HG03439 (cell line): ENCODE data around the gene SYT12.
"Not testable (repeated sequence)": the region's sequence is repeated elsewhere in the genome, so short reads cannot be mapped to it uniquely, and the experiment has no call there.

ENCODE experiments used
- ATAC-seq: cut with Tn5 transposase; IDR thresholded peaks from one replicate; pipeline ENCODE4 v1.9.1; 2021; ENCODE audit warnings: mild to moderate bottlenecking, moderate library complexity; ENCODE audit not compliant: unreplicated experiment

Gene SYT12

DNA sequence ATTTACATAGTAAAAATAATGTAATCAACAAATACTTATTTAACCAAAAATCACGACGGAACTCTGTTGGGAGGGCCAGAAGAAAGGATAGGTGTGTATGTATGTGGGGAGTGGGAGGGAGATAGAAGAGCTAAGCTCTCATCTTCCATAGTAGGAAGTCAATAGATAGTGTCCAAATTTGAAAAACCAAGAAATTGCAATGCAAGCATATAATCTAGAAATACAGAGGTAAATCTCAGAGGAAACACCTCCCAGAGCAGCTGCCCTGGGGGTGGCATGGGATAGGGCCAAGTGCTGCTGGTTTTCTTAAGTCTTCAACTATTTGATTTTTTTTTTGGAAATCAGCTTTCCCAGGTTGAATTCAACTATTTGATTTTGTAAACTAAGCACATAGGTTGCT, 30.9 kb upstream of the SYT12 start:
- no peak for ATAC-seq

DNA sequence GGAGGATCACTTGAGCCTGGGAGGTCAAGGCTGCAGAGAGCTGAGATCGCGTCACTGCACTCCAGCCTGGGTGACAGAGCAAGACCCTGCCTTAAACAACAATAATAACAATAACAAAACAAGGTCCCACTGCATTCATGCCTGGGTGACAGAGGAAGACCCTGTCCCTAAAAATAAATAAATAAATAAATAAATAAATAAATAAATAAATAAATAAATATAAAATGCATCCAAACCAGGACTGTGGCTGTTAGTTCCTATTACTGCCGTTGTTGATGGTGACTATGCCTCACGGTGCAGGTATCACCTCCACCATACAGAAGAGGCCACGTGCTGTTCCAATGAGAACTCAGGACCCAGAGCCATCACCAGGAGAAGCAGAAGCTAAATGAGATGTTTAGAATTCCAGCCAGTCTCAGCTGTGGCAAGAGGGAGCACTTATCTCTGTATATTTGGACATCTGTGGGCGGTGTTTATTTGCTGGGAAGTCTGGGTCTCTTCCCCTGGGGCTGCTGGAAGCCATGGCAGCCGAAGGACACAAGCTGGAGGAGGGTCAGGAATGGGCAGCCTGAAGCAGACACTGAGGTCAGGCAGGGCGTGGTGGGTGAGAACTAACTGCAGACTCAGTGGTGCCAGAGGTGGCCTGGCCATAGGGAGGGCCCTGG, 26.2 kb upstream of the SYT12 start:
- ATAC-seq, result no peak

DNA sequence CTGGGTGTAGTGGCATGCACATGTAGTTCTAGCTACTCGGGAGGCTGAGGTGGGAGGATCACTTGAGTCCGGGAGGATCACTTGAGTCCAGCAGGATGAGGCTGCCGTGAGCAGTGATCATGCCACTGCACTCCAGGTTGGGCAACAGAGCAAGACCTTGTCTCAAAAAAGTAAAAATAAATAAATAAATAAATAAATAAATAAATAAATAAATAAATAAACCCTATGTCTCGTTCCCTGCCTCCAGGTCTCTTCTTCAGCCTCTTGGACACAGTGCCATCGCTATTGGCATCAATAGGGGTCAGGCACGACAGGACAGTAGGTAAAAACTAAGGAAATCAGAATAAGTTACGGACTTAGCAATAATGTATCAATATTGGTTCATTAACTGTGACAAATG, 23.4 kb upstream of the SYT12 start:
- ATAC-seq, result no peak

GRCh38 chr11:67001332-67001731, 21.6 kb upstream of the SYT12 start:
- ATAC-seq, result no peak

GRCh38 chr11:67002297-67002913, 20.5 kb upstream of the SYT12 start:
- ATAC-seq, result no peak

DNA sequence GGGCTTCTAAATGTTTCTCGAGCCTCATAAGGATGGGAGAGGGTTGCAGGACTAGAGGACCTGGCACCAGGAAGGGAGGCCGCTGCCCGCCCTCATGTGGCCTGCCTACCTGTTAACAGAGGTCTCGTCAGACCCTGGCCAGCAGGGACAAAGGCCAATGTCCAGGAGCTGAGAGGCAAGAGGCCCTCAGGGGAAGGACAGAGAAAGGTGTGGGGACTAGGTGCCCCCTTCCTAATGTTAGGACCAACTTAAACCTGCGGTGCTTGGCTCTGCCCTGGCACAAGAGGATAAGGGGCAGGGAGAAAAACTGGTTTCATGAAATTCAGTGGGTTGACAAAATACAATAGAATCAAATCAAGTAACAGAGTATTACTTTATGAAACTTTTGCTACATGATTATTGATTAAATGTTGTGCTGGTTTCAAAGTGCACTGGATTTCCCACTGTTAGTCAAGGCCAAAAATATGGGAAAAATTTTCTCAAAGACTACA, 20.0 kb upstream of the SYT12 start:
- ATAC-seq, result no peak

DNA sequence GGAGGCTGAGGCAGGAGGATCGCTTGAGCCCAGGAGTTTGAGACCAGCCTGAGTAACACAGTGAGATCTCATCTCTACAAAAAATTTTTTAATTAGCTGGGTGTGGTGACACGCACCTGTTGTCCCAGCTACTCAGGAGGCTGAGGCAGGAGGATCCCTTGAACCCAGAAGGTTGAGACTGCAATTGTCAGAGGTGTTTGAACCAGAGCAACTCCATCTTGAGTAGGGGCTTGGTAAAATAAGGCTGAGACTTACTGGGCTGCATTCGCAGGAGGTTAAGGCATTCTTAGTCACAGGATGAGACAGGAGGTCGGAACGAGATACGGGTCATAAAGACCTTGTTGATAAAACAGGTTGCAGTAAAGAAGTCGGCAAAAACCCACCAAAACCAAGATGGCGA, 17.7 kb upstream of the SYT12 start:
- not testable (repeated sequence) for ATAC-seq

DNA sequence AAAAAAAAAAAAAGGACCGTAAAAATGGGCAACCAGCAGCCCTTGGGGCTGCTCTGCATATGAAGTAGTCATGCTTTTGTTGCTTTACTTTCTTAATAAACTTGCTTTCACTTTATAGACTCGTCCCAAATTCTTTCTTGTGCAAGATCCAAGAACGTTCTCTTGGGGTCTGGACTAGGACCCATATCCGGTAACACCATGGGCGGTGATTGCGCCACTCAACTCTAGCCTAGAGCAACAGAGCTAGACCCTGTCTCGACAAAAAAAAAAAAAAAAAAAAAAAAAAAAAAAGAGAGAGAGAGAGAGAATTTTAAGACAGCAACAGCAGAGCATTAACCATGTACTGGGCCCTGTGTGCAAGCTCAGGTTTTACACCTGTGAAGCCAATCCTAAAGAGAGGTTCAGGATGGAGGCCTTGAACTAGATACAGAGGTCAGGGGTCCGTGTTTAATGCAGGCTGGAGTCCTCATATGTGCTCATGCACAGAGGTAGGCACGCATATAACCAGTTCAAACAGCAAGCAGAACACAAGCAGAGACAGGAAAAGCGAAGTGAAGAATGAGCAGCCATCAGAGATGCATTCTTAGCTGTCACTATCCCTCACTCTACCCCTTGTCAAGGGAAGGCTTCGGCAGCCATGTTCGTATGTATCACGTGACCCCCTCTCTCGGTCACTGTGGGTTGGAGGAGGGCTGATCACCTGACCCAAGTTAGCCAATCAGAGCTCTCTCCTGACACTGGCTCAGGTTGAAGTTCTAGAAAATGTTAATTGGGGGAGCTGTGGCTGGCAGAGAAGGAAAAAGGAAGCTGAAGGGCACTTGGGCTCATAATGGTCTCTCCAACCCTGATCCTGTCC, 16.7 kb upstream of the SYT12 start:
- ATAC-seq, result no peak

GRCh38 chr11:67007126-67007525, 15.8 kb upstream of the SYT12 start:
- ATAC-seq, result no peak

GRCh38 chr11:67010296-67010905, 12.5 kb upstream of the SYT12 start:
- no peak for ATAC-seq

GRCh38 chr11:67013511-67014045, 9.4 kb upstream of the SYT12 start:
- ATAC-seq, result no peak

GRCh38 chr11:67014343-67014742, 8.6 kb upstream of the SYT12 start:
- no peak for ATAC-seq

DNA sequence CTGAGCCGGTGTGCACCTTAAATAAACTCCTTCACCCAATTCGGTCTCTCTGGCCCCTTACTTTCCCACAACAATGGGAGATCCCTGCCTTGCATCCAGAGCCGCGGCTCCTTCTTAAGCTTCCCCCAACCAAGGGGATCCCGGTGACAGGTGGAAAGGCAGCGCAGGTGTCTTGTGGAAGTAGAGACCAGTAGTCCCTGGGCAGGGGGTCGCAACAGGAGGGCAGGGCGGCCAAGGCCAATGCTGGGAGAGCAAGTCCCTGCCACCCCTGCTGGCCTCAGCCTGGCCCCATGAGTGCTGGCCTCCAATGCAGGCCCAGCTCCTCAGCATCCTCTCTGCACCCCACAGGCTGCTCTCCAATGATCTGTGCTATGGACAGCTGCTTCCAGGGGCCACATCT, 7.9 kb upstream of the SYT12 start:
- ATAC-seq, result no peak

GRCh38 chr11:67016550-67016949, 6.4 kb upstream of the SYT12 start:
- no peak for ATAC-seq

DNA sequence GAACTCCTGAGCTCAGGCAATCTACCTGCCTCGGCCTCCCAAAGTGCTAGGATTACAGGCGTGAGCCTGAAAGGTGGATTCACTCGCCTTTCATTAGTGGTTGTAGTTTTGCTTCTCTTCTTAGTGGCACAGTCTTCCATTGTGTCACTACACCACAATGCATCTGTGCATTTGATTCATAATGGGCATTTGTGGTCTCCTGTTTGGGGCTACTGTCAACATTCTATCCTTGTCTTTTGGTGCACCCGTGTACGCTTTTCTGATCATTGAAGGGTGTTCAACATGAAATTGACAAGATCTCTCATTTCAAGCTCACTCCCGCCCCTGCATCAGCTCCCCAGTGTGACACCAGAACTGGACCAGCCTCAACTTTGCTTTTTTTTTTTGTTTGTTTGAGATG, 2.0 kb upstream of the SYT12 start:
- no peak for ATAC-seq

DNA sequence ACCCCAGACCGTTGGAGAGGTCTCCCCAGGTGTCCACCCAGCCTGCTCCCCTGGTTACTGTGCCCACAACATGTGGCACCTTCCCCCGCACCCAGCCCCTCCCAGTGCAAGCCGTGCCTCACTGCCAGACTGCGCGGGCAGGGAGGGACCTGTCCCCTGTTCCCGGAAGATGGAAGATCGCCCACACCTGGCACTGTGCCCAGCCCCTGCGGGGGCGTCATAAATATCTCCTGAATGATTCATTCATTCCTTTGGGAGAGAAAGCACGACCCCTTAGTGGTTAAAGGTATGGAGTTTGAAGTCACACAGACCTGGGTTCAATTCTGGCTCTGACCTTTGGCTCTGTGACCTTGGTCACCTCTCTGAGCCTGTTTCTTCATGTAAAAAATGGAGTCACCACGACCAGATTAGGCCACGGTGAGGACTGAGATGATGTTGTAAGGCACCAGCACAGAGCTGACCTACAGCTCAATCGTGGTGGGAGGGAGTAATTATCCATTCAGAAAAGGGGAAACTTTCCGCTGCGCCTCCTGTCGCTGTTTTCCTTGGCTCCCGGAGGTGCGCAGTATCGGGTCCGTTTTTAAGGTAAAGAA, 497 bp upstream of the SYT12 start:
- no peak for ATAC-seq

- no peak for ATAC-seq
These were observed 1.0 kb downstream of the SYT12 start for GRCh38 chr11:67023957-67024353.

DNA sequence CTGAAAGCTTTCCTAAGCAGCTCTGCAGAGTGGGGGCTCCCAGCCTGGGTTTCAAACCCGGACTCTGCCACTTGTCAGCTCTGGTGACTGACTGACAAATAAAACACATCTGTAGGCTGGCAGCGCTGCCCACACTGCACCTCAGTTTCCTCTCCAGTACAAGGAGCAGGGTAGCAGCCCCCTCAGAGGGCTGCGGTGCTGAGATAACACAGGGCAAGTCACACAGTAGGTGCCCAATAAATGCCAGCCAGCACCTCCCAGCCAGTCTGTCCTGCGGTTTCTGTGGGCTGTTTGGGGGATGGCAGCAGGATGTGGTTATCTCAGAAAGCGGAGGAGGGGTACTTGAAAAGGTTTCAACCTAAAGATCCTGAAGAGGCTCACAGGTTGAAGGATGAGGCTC, 1.5 kb downstream of the SYT12 start:
- no peak for ATAC-seq

- ATAC-seq, result no peak
These were observed 2.0 kb downstream of the SYT12 start for GRCh38 chr11:67024966-67025365.

- ATAC-seq, result no peak
These were observed 2.8 kb downstream of the SYT12 start for GRCh38 chr11:67025750-67026149.

GRCh38 chr11:67026941-67027340, 4.0 kb downstream of the SYT12 start:
- no peak for ATAC-seq
